MM.1S (cell line): ENCODE results near the gene BRINP1.

Source experiments
- CTCF ChIP-seq: fragments of 300-600 bp; sonication (generic); IDR thresholded peaks from 2 replicates; pipeline ENCODE4 v1.5.1; 2016; ENCODE audit warnings: antibody characterized with exemption, low read length, mixed read lengths
- EZH2 ChIP-seq: fragments of 300-600 bp; sonication (generic); optimal IDR thresholded peaks from 2 replicates; pipeline ENCODE3; 2017; ENCODE audit warnings: low read depth, mild to moderate bottlenecking, antibody characterized with exemption, low read length, mixed read lengths
- EZH2phosphoT487 ChIP-seq: fragments of 300-600 bp; sonication (generic); IDR thresholded peaks from 2 replicates; pipeline ENCODE4 v1.6.1; 2018; ENCODE audit warnings: antibody characterized with exemption, low read length

DNA sequence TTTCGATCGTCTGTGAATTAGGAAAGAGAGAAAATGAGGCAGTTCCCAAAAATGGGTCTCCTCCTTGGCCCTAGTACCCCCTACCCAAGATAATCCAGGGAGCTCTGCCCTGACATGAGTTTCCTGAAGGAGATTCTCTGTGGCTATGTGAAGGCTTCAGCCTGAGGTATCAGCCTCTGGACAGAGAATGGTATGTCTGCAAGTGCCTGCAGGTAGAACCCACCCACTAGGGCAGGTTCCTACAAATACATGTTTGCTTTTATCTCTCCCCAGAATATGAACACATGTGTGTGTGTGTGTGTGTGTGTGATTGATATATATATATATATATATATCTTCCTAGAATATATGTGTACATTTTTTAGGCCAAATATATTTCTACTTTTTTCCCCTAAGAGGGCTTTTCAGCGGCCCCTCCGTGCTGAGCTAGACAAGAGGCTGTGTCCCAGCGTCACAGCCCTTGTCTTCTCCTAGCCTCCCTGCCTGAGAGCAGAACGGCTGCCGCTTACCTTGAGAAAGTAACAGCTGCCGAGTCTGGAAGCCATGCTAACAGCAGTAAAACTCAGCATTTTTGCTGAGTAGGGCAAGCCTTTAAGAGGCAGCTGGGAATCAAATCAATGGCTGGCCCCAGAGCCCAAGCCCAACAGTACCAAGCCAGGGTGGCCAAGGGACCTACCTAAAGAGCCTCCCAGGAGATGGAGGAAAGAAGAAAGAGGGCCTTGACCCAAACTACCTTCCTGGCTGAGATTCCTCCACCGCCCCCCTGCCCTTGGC, 2.1 kb downstream of the BRINP1 start:
- TF ChIP-seq EZH2 (no peak), CTCF (no peak), EZH2phosphoT487 (no peak)
